HG03460 (cell line): ENCODE data around the gene ATXN3.

Source experiments
- ATAC-seq: cut with Tn5 transposase; IDR thresholded peaks from one replicate; pipeline ENCODE4 v1.9.1; 2021; ENCODE audit not compliant: unreplicated experiment

ATXN3 gene

GRCh38 chr14:92010644-92011043 lies 95.7 kb downstream of the ATXN3 start:
- ATAC-seq: no peak

GRCh38 chr14:92009604-92010003 lies 96.8 kb downstream of the ATXN3 start:
- no peak for ATAC-seq
